Cerebellar nuclear complex (tissue), 1 donor: ENCODE results near the gene AFAP1L2.

ENCODE experiments used
- DNase-seq, 2 experiments: peaks; one replicate each; lab custom pipeline; 2025; lab: John Stamatoyannopoulos, UW

AFAP1L2 gene

GRCh38 chr10:114313139-114313538 is 91.2 kb downstream of the AFAP1L2 start:
- no peak for DNase-seq

GRCh38 chr10:114311496-114312209 is 92.6 kb downstream of the AFAP1L2 start:
- no peak for DNase-seq

GRCh38 chr10:114311023-114311422 is 93.3 kb downstream of the AFAP1L2 start:
- no peak for DNase-seq

- DNase-seq, result no peak
Measured at GRCh38 chr10:114310346-114310745, 94.0 kb downstream of the AFAP1L2 start.

DNA sequence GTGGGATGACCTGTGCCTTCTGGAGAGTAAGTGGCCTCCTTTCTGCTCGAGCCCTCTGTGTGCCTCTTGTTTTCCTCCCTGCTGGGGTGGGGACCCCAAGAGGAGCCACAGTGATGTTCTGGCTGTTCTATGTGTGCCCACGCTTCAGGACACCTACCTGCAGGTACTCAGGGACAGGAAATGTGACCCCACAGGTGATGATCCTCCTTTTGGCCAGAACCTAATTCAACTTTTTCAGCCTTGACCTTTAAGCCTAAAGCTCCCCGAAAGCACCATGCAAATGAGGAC is 95.0 kb downstream of the AFAP1L2 start:
- DNase-seq, result no peak

GRCh38 chr10:114308531-114309363 is 95.6 kb downstream of the AFAP1L2 start:
- DNase-seq, result no peak

DNA sequence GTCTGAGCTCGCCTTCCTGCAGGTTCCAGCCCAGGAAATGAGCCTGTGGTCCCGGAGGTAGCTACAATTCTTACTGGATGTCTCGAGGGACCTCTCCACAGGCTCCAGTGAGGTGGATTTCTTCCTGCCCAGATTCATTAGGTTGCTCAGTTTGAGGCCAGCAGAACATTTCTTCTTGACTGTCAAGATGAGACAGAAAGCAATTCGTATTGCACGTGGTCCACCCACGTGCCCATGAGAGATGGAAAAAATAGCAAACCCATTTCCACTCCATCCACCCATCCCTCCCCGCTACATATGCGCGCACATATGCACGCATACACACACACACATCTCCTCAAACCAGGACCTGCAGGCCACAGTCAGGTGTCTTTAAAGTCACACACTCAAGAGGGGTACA is 96.6 kb downstream of the AFAP1L2 start:
- DNase-seq, result no peak

DNA sequence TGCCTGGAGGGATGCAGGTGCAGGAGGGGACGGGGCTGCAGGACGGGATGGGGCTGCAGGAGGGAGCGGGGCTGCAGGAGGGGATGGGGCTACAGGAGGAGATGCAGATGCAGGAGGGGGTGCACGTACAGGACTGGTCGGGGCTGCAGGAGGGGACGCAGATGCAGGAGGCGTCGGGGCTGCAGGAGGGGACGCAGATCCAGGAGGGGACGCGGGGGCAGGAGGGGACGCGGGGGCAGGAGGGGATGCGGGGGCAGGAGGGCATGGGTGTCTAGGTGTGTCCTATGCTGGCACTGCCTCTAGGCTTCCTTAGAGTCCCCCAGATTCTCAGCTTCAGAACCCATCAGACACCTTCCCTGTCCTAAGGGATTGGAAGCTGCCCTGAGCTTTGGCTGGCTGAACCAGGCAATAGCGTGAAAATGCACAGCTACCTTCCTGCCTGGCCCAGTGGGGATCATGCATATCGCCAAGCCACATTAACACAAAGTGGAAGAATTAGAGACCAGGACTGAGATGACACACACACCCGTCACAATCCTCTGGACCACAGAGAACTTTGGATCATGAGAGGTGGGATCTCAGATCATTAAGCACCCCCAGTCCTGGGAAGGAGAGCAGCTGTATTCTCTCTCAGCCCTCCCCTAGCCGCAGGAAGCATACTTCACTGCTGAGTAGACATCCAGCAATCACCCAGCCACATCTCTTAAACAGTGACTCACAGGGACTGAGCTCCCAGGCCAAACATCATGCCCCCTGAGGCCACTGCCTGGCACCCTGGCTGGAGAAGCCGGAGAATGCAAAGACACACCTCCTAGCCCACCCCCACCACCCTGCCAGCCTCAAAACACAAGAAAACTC is 98.0 kb downstream of the AFAP1L2 start:
- no peak for DNase-seq

- no peak for DNase-seq
Measured at GRCh38 chr10:114305521-114305925, 98.8 kb downstream of the AFAP1L2 start.

DNA sequence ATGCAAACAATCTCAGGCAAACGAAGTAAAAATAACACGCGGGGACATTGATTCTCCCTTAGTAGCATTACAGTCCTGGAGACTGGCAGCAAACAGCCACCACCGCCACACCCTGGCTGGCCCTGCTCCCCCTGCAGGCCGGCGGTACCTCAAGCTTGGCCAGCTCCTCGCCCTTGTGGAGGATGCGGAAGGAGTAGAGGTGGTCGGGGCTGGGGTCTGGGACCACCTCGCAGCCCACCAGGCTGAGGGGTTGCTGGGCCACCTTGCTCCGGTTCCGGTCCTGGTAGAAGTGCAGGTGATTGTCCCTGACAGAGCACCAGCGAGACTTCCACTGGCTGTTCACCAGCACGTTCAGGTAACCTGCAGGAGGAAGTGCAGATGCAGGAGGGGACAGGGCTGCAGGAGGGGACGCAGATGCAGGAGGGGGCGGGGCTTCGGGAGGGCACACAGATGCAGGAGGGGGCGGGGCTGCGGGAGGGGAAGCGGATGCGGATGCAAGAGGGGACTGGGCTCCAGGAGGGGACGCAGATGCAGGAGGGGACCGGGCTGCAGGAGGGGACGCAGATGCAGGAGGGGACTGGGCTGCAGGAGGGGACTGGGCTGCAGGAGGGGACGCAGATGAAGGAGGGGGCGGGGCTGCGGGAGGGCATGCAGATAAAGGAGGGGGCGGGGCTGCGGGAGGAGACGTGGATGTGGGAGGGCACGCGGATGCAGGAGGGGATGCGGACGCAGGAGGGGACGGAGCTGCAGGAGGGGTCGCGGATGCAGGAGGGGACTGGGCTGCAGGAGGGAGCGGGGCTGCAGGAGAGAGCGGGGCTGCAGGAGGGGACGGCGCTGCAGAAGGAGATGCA is 99.5 kb downstream of the AFAP1L2 start:
- no peak for DNase-seq

- peak in 1 of 2 experiments; percentile 69 for DNase-seq
Measured at GRCh38 chr10:114304017-114304570, 100.2 kb downstream of the AFAP1L2 start.

- DNase-seq, result no peak
Measured at GRCh38 chr10:114303556-114303955, 100.7 kb downstream of the AFAP1L2 start.

DNA sequence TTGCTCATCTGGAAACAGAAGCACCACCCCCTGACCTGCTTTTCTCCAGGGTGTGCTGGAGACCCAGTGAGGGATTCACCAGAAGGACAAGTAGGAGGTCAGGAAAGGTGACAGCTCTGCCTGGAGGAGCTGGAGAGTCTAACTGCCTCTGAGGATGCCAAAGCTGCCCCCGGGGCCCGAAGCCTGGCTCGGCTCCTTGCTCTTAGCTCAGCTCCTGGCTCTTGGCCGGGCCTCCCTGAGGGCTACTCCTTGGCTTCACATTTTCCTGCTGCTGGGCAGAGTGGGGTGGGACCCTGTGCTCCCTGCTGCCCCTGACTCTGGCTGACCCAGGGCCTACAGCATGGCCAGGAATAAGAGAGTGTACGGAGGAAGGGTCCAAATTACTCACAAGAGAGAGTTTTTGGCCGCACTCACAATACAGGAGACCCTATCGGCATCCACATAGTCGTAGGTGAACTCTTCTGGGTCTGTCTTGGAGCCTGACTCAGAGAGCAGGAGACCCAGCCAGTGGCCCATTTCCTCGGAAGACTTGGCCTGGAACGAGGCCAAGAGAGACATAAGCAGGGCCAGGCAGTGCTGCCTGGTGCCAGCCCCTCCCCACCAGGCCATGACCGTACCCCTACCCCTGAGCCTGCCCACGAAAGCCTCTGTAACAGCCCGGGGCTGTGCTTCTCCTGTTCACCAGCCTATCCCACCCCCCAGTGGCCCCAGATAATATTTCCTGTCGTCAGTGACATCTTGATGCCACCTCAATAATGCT is 102.2 kb downstream of the AFAP1L2 start:
- no peak for DNase-seq

- DNase-seq, result no peak
Measured at GRCh38 chr10:114301177-114301576, 103.1 kb downstream of the AFAP1L2 start.

DNA sequence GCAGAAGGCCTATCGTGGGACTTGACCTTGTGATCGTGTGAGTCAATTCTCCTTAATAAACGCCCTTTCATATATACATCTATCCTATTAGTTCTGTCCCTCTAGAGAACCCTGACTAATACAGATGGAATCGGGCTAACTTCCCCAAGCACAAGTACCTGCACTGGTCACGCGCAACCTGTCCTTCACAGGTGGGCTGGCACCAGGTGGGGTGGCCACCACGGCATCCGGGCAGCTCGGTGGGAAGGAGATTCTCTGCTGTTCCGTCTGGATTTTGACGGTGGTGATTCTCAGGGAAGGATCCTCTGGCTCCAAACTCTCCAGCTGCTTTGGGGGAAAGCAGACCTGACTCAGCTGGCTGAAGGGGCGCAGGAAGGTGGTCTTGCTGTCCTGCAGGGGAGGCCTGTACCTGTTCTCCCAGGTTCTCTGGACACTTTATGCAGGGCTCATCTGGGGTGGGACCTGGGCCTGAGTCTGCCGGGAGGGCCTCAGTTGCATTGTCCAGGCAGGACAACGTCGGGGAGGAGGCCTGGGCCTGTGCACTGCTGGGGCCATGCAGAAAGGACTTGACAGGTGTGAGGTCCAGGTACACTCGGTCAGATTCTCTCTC is 104.2 kb downstream of the AFAP1L2 start:
- no peak for DNase-seq

DNA sequence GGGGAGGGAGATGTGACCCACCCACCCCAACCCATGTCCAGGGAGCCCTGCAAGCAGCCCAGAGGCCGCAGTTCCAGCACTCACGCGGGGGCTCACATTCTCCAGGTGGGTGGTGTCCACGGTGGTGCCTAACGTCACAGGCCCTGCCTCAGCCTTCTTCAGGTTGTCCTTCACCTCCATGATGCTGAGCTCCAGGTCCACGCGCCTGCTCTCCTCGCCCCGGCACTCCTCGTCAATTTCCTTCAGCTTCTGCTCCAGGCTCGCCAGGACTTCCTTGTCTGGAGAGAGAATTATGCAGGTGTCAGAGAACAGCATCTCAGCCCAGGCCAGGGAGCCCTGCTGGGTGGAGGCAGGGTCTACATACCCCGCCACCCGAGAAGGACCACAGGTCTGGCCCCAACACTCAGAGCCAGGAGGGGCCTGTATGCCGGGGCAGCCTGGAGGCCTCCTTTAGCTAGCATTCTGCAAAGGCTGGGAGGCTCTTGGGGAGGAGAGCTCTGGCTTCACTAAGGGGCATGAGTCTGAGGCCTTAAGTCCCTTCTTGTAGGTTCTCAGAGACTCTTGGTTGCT is 107.1 kb downstream of the AFAP1L2 start:
- no peak for DNase-seq

GRCh38 chr10:114295393-114295792 is 108.9 kb downstream of the AFAP1L2 start:
- no peak for DNase-seq

GRCh38 chr10:114294549-114294948 is 109.8 kb downstream of the AFAP1L2 start:
- DNase-seq, result no peak

DNA sequence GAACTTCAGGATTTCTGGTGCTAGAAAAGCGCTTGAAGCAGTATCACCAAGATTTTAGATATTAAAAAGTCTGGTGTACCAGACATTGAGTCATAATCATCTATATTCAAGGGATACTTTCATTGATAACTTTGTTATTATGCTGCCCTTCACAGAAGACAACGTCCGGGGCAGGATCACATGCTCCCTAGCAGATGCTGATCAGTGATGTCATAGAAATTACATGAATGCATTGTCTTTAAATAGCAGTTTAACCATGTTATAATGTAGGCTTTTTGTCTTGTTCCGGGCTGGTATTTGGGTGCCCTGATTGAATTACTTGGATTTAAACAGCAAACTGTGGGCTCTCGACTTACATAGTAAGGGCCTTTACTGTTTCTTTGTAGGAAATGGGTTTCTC is 111.2 kb downstream of the AFAP1L2 start:
- no peak for DNase-seq

DNA sequence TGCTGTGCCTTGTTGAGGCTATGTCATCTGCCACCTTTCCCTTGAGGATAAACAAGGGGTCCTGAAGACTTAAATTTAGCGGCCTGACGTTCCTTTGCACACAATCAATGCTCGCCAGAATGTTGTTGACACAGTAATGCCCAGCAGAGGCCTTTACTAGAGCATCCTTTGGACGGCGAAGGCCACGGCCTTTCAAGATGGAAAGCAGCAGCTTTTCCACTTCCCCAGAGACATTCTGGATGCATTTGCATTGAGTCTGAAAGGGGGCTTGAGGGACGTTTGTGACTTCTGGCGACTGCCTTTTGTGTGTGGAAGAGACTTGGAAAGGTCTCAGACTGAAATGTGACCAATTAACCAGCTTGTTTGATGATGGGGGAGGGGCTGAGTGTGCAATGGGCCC is 112.8 kb downstream of the AFAP1L2 start:
- no peak for DNase-seq
